HG02759 (cell line): Measurements from ENCODE around the gene FERMT3.
A peak's percentile ranks its signal among the peaks of the same experiment; 100 is the strongest.

Experiments used
- ATAC-seq: cut with Tn5 transposase; IDR thresholded peaks from one replicate; pipeline ENCODE4 v1.9.1; 2021; ENCODE audit warnings: mild to moderate bottlenecking, moderate library complexity; ENCODE audit not compliant: unreplicated experiment

Gene FERMT3

DNA sequence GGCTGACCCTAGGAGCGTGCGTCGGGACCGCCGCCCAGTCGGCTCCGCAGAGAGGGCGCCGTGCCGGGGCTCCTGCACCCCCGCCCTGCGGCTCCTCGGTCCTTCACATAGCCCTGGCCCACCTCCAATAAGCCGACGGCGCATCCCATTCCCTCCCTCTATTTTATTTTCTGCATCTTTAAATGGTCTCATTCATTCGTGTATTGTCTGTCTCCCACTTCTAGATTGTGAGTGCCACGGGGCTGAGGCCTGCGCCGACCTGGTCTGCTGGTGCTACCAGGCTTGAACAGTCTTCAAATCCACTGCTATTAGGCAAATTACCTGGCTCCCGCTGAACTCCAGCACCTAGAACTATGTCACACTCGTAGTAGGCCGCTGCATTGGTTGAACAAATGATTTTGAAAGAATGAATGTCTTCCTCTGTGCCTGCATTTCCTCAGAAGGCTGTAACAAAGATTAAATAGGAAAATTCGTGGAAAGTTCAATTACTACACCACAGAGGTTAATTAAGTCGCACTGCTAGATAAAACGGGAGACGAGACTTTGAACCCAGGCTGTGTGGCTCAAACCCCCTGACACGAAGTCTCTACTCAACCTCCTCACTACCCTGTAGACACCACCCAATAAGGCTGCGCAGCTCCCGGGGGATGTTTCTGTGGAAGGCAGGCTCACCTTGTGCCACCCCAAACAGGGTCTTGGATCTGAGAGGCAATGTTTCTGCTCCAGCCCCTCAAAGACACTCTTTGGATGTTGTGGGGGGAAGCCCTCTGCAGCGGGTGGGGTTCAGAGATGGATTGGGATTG lies 41.4 kb downstream of the FERMT3 start:
- ATAC-seq = no peak

GRCh38 chr11:64248578-64248977 lies 42.1 kb downstream of the FERMT3 start:
- ATAC-seq = no peak

DNA sequence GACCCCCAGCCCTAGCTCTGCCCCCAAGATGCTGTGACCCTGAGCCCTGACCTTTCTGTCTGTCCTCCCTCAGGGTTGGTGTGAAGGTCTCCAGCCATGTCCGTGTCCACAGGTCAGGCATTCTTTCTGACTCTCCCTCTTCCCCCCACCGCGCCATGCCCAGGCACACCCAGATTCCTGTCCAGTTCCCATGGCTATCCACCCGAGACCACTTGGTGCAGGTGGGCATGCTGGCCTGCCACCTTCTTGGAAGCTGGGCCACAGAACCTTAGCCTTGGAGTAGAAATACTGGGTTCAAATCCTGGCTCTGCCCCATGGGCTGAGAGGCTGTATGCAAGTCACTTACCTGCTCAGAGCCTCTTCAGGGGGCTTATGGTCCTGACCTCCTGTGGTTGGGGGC lies 42.5 kb downstream of the FERMT3 start:
- no peak for ATAC-seq

DNA sequence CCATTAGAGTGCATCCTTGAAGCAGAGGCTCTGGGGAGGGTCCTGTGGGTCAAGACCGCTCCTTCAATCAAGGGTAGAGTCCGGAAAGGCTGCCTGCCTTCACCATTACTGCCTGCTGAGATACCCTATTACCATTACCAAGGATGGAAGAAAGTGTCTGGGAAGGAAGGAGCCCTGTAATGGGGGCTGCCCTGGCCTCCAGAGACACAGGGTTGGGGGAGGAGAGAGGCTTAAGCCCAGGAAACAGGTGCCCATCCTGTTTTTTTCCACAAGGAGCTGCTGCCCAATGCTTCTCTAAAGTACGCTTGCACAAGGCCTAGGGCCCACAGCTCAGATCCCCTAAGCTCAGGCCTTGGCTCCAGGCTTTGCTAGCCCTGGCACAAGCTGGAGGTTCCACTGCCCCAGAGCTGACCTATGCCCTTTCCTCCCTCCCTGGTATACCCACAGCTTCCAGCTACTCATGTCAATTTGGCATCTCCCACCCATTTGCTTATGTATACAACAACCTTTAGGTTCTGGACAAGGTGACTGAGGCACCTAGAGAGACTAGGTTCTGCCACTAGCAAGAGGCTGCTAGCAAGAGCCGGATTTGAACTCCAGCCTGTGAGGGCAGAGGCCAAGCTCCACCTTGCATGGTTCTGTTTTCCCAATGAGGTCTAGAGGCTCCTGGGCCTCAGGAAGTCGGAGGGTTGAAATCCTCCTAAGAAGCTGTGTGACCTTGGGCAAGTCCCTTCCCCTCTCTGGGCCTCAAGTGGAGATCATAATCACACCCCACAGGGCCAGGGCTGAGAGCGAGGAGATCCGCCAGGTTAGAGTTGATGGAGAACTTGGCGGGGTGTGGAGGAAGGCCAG lies 43.3 kb downstream of the FERMT3 start:
- no peak for ATAC-seq

- ATAC-seq = no peak
Measured at GRCh38 chr11:64250415-64251015, 44.0 kb downstream of the FERMT3 start.

GRCh38 chr11:64251016-64251752 lies 44.7 kb downstream of the FERMT3 start, which contains the start of gene PLCB3:
TSS of gene PLCB3 (plus strand) at chr11:64251530. CDS start at chr11:64251650, 120 bp downstream.
- peak; percentile 44 for ATAC-seq

DNA sequence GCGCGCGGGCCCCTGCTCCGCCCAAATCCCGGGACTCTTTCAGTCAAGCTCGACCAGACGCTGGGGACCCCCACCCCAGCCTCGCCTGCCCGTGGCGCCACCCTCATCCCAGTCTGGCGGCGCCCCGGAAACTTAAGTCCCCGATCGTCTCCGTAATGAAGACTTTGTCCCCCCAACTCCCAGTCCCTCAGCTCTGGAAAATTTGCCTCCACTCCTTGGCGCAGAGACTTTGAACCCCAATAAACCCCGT lies 45.2 kb downstream of the FERMT3 start:
- ATAC-seq = no peak

DNA sequence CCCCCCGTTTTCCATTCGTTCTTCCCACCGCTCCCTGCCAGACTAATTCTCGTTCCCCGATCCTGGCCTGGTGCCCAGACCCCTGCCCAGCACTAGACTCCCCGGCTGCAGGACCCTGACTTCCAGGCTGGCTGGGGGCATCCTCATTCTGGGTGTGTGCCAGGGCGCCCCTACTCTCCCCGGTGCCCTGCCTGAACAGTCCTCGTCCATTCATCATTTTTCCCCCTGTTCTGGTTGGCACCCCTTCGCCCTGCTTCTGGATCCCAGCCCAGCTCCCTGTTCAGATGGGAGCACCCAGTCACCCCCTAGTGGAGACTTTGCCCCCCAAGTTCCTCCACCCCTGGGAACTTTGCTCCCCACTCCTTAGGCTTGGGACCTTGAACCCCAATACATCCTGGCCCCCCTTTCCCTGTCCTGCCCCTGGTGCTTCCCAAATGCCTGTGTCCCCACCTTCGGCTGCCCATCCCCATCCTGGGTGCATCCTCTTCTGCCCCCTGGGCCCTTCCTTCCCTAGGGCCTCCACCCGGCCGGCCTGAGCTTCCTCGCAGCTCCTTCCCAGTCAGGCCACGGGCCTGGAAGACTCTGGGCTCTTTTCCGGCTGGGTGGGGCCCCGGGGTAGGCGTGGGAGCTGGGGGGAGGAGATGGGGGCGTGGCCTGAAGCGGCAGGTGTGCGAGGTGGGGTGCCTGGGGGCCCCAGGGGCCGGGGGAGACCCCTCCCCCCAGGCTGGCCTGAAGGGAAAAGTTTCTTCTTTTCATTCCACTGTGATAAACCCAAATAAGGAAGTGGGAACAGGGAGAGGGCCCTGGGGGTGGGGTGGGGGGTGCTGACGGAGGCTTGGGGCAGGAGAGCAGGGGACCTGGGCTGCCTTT lies 45.7 kb downstream of the FERMT3 start:
- no peak for ATAC-seq

- ATAC-seq = no peak
Measured at GRCh38 chr11:64253043-64253442, 46.5 kb downstream of the FERMT3 start.

DNA sequence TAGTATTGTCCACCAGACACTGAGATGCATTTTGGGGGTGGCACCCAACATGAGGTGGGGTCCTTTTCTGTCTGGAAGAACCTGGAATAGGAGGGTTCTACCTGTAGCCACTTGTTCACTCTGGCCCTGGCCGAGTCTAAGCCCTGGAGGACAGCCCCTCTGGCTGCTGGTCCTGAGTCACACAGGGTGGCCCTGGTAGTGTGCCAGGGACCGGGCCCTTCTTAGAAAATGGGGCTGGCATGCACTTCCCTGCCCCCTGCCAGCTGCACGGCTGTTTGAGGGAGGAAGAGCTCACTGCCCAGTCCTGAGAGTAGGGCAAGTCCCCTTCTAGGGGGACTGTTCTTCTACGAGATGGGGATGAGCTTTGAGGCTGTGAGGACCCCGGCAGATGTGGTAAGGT lies 47.0 kb downstream of the FERMT3 start:
- ATAC-seq = no peak

DNA sequence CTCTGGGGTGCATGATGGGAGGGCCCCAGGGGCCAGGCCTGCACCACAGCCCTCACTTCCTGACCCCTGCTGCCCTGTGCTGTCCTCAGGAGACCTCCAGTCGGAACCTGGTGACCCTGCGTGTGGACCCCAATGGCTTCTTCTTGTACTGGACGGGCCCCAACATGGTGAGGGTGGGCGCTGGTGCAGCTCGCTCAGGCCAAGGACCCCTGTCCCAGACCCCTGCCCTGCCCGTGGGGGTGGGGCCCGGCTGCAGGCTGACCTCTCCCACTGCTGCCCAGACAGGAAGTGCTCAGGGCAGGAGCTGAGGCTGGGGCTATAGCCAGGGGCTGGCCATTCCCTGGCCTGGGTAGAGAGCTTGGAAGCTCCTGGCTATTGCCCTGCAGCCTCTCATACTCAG lies 47.8 kb downstream of the FERMT3 start:
- ATAC-seq = no peak

DNA sequence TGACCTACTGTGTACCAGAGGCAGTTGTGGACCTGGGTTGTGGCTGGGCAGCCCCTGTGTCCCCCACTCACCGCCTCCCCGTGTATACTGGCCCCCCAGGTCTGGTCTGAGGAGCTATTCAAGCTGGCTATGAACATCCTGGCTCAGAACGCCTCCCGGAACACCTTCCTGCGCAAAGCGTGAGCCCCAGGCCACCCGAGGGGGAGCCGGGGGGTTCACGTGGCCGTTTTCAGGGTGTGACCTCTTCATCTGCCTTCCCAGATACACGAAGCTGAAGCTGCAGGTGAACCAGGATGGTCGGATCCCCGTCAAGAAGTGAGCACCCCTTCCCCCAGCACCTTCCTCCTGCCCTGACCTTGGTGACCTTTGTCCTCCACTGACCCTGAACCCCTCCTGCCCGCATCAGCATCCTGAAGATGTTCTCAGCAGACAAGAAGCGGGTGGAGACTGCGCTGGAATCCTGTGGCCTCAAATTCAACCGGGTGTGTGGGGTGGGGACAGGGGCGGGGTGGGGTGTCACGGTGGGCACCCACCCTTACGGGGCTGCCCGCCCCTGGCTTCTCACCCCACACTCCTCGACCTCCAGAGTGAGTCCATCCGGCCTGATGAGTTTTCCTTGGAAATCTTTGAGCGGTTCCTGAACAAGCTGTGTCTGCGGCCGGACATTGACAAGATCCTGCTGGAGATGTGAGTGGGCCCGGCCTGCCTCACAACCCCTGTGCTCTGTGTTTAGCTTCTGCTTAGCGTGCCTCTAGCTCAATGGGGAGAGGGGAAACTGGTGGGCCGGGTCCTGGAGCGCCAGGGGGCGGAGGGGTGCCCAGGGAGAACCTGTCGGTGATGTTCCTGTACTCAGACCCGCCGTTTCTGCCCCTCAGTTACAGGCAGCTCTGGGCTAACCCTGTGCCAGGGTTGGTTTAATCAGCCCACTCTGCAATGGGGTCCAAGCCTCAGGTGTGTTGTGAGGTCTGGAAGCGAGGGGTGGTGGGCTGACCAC lies 48.9 kb downstream of the FERMT3 start:
- ATAC-seq = no peak

DNA sequence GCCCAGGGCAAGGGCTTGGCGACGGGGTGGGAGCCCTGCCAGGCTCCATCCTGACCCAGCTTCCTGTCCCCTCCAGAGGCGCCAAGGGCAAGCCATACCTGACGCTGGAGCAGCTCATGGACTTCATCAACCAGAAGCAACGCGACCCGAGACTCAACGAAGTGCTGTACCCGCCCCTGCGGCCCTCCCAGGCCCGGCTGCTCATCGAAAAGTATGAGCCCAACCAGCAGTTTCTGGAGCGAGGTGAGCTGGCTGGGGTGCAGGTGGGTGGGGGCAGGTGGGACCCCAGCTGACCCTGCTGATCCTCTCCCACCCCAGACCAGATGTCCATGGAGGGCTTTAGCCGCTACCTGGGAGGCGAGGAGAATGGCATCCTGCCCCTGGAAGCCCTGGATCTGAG lies 49.8 kb downstream of the FERMT3 start:
- ATAC-seq = no peak

DNA sequence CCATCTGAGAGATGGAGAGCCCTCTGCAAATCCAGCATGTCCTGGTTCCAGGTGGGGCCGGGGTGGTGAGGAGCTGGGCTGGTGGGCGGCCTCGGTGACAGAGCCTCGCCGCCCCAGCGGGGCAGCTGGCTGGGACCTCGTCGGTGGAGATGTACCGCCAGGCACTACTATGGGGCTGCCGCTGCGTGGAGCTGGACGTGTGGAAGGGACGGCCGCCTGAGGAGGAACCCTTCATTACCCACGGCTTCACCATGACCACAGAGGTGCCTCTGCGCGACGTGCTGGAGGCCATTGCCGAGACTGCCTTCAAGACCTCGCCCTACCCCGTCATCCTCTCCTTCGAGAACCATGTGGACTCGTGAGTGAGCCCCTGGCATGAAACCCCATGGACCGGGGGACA lies 51.8 kb downstream of the FERMT3 start:
- no peak for ATAC-seq

DNA sequence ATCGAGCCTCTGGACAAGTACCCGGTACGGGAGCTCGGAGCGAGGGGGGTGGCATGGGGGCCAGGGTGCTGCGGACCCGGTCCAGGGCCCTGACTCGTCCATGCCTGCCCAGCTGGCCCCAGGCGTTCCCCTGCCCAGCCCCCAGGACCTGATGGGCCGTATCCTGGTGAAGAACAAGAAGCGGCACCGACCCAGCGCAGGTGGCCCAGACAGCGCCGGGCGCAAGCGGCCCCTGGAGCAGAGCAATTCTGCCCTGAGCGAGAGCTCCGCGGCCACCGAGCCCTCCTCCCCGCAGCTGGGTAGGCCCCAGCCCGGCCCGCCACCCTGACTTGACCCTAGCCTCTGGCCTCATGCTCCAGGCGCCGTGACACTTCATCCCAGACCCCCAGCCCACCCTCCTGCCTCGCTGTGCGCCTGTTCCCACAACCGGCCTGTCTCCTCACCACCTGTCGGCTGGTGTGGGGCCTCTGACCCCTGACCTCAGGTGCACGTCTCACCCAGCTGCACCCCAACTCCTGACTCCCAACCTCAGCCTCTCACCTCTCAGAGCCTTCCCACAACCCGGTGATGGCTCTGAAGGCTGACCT lies 52.5 kb downstream of the FERMT3 start:
- no peak for ATAC-seq

DNA sequence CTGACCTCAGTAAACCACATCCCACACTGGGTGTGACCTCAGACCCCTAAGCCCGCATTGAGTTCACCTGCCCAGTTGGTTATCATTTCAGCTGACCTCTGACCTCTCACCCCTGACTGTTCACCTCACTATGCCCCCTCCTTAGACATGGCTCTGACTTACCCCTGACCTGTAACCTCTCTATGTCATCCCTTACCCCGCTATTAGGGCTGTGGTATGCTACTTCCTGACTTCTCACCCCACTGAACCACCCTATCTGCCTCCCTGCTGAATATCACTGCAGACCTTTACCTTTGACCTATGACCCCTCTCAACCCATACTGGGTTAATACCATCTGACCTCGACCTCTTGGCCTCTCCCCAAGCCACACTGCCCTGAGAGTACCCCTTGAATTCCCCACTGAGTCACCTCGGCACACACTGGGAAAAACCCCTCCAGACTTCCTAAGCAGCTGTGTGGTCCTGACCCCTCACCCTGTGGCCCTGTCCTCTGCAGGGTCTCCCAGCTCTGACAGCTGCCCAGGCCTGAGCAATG lies 53.1 kb downstream of the FERMT3 start:
- no peak for ATAC-seq

- ATAC-seq = no peak
Measured at GRCh38 chr11:64260147-64260708, 53.7 kb downstream of the FERMT3 start.

DNA sequence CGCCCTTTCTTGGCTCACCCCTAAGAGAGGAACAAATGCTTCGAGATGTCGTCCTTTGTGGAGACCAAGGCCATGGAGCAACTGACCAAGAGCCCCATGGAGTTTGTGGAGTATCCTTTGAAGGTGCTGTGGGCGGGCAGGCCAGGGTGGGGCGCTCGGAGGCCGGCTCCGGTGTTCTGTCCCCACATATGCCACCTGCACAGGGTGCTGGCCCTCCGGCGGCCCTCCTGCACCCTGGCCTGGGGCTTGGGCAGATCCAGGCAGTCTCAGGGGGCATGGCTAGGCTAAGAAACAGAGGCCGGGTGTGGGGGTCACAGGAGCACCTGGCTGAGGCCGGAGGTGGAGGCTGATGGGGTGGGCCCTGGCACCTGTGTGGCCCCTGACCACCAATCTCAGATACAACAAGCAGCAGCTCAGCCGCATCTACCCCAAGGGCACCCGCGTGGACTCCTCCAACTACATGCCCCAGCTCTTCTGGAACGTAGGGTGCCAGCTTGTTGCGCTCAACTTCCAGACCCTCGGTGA lies 55.1 kb downstream of the FERMT3 start:
- no peak for ATAC-seq
